ENCODE measurements around the gene CYB561A3. TPM values are rescaled to one million over a fixed set of nuclear protein-coding genes. Genes with fewer than 3 reads are reported as not detected.

The CYB561A3 gene
- total and polyA plus RNA-seq, 2 of the 13 experiments (the other 11 are each of a cell fraction or from before 2014, with no cell fraction given): 11.4 to 14.9 TPM

- TF ChIP-seq ZNF280D (CRISPR knock-in tag; IDR thresholded peaks at IDR 0.05): no peak
These were observed 25.3 kb downstream of the CYB561A3 start (continued) for GRCh38 chr11:61336171-61336935.

GRCh38 chr11:61335355-61335710 lies 26.3 kb downstream of the CYB561A3 start:
- peak overlapping the region; percentile 91 for H3K27ac ChIP-seq (ENCODE audit: extremely low read length, insufficient read depth, low read length)
- no peak for TF ChIP-seq NFATC3 (CRISPR knock-in tag; IDR thresholded peaks at IDR 0.05)
- TF ChIP-seq RFX5 (IDR thresholded peaks at IDR 0.05; ENCODE audit: low read depth, low read length): no peak
- no peak for TF ChIP-seq ZNF350 (CRISPR knock-in tag; IDR thresholded peaks at IDR 0.05; ENCODE audit: borderline replicate concordance, low read depth)
- 0 out of 2 replicates have a peak, but pooled peaks have one; percentile 10 for TF ChIP-seq ZFY (CRISPR knock-in tag; IDR thresholded peaks at IDR 0.05)
- no peak for TF ChIP-seq CEBPZ (IDR thresholded peaks at IDR 0.05; ENCODE audit: low read length)
- no peak for TF ChIP-seq HMGXB3 (CRISPR knock-in tag; IDR thresholded peaks at IDR 0.05; ENCODE audit: borderline replicate concordance)
- no peak for TF ChIP-seq FOSL2 (CRISPR knock-in tag; IDR thresholded peaks at IDR 0.05)

More at GRCh38 chr11:61335355-61335710, 26.3 kb downstream of the CYB561A3 start:
- peak overlapping the region; percentile 95 for H3K4me2 ChIP-seq (ENCODE audit: low read depth, low read length)
- CTCF ChIA-PET (ENCODE audit: low intra/inter-chr PET ratio, low total read pairs): interaction anchor here (4.1 kb wide), 1 partner anchor 50 kb away, joined by 69 read pairs; no protein-coding TSS in a partner anchor
- H3K36me3 ChIP-seq (replicated peaks in 1 of 2; ENCODE audit: control insufficient read depth in 1 of 2, insufficient read depth in 2 of 2, low read length in 2 of 2): peaks cover 13 to 25% of the 10 kb centered on the region in 2 experiments; a peak in 4 of 5 replicates
- H3K27me3 ChIP-seq (ENCODE audit: control insufficient read depth in 1 of 2, insufficient read depth in 2 of 2, low read length in 2 of 2): no peaks in the 10 kb centered on the region; a peak in 1 of 5 replicates
- POLR2A ChIA-PET: interaction anchor here (1.1 to 4.7 kb wide), 9 partner anchors 11 to 94 kb away, joined by 3 to 146 read pairs (median 21); partner anchors contain the start of genes CPSF7, CYB561A3, SDHAF2 and TMEM138
- FAIRE-seq: no peak
- H3K9ac ChIP-seq (ENCODE audit: insufficient read depth, low read depth, low read length): peak overlapping the region; percentile 100
- peaks cover 70% of the 10 kb centered on the region for H3K79me2 ChIP-seq (ENCODE audit: insufficient read depth, low read length)
- no peak overlapping the region for H2AFZ ChIP-seq (ENCODE audit: low read length)
- H4K20me1 ChIP-seq (ENCODE audit: insufficient read depth, low read length): peaks cover 17% of the 10 kb centered on the region
- H3K4me3 ChIP-seq (replicated peaks in 1 of 3; ENCODE audit: insufficient read depth in 1 of 3, low read depth in 2 of 3, low read length in 3 of 3): peak overlapping the region; percentile 95 to 98 (median 96)
- BruUV-seq (replicated peaks): no TSS peak
- intact Hi-C loops (cut with micrococcal nuclease; ENCODE audit: unreplicated experiment) (loop anchor here (2.0 to 10.0 kb wide), 3 partner anchors 27 to 81 kb away; partner anchors contain the start of gene TMEM138), in situ Hi-C loops (cut with HindIII; ENCODE audit: extremely low pct_ligation_motif_present, low pct_unique_long_range_greater_than_20kb) (loop anchor here (5.0 kb wide), 1 partner anchor 52 kb away; no protein-coding TSS in a partner anchor)
- 0% methylated on average over 1 of the region's 1 CpG for WGBS (ENCODE audit: low lambda C conversion rate)
- H3K9me3 ChIP-seq (ENCODE audit: low read length): no peaks in the 10 kb centered on the region
- no peak for ATAC-seq
- H3K4me1 ChIP-seq (ENCODE audit: insufficient read depth, low read length): peaks cover 51% of the 10 kb centered on the region
- DNase-seq (ENCODE audit: low spot score): no peak

Data from HepG2 (cell line).